ENCODE measurements around the gene RIT1.

RIT1 gene

DNA sequence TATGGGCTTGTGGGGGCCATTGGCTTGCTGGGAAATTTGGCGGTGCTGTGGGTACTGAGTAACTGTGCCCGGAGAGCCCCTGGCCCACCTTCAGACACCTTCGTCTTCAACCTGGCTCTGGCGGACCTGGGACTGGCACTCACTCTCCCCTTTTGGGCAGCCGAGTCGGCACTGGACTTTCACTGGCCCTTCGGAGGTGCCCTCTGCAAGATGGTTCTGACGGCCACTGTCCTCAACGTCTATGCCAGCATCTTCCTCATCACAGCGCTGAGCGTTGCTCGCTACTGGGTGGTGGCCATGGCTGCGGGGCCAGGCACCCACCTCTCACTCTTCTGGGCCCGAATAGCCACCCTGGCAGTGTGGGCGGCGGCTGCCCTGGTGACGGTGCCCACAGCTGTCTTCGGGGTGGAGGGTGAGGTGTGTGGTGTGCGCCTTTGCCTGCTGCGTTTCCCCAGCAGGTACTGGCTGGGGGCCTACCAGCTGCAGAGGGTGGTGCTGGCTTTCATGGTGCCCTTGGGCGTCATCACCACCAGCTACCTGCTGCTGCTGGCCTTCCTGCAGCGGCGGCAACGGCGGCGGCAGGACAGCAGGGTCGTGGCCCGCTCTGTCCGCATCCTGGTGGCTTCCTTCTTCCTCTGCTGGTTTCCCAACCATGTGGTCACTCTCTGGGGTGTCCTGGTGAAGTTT lies 30.8 kb upstream of the RIT1 start:
- H3K36me3 ChIP-seq (ENCODE audit: control insufficient read depth in 4 of 4, insufficient read depth in 4 of 4, low read length in 3 of 4): peaks cover 2 to 15% (median 12%) of the 10 kb centered on the region in 4 experiments
- H3K4me3 ChIP-seq (ENCODE audit: control insufficient read depth in 1 of 7, extremely low read depth in 1 of 7, insufficient read depth in 4 of 7, low read depth in 2 of 7, low read length in 6 of 7): no peak overlapping the region
- no peaks in the 10 kb centered on the region for H3K27me3 ChIP-seq (replicated peaks in 2 of 5; ENCODE audit: control insufficient read depth in 4 of 5, insufficient read depth in 5 of 5, low read length in 4 of 5)
- peaks cover 7 to 54% (median 45%) of the 10 kb centered on the region in 4 experiments for H3K4me1 ChIP-seq (ENCODE audit: control extremely low read depth in 1 of 4, control insufficient read depth in 4 of 4, insufficient read depth in 4 of 4, low read length in 3 of 4)
- ChIA-PET CTCF (interaction anchor here (1.0 to 2.9 kb wide), 7 partner anchors 10 to 124 kb away, joined by 3 to 19 read pairs (median 4); partner anchors contain the start of gene ARHGEF2), POLR2A (no interaction called here)
- H3K9me3 ChIP-seq (ENCODE audit: control extremely low read depth in 1 of 5, control insufficient read depth in 4 of 5, insufficient read depth in 2 of 5, low read depth in 1 of 5, low read length in 4 of 5): no peaks in the 10 kb centered on the region
- no peak for DNase-seq
- no peak overlapping the region for H3K27ac ChIP-seq (ENCODE audit: insufficient read depth in 1 of 2, low read depth in 1 of 2, low read length in 2 of 2, poor library complexity in 1 of 2, severe bottlenecking in 2 of 2)
- 90% methylated on average over 25 of the region's 29 CpGs for WGBS (ENCODE audit: insufficient coverage)

DNA sequence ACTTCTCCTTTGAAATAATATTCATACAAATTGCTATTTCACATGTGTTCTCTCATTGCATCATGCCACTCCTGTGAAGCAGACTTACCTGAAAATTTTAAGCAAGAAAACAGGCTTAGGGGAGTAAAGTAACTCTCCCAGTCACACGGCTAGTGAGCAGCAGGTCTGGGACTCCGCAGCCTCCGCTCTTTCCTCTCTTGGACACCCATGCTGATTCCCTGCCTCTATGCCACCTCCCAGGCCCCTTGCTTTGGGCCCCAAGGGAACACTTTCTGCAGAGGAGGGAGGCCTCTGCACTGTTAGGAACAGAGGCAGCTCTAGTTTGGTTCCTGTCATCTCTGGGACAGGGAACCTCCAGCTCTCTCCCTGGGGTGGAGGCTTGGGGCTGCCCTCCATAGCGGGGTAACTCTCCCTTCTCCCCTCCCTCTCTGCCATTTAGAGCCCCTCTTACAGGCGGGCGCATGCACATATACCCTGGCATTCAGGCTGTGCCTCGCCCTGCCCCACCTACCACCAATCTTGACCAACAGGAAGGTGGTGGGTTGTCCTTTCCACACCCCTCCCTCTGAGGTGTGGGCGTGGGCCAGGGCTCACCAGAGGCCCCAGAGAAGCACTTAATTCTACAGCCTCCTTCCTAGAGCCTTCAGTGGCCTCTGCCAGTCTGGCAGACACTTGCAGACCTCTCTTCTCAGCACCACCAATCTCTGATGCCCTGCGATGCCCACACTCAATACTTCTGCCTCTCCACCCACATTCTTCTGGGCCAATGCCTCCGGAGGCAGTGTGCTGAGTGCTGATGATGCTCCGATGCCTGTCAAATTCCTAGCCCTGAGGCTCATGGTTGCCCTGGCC lies 30.1 kb upstream of the RIT1 start, which contains the start of gene RXFP4:
Gene RXFP4, plus strand, starts transcription at position 646 of the 852 bp plus-strand sequence. Its CDS starts 72 bp downstream, at position 718.
- Histone ChIP-seq H3K27ac (ENCODE audit: insufficient read depth in 1 of 2, low read depth in 1 of 2, low read length in 2 of 2, poor library complexity in 1 of 2, severe bottlenecking in 2 of 2) (peak within 1 kb of the TSS in 1 of 2 experiments; percentile 0), H3K4me1 (ENCODE audit: control extremely low read depth in 1 of 4, control insufficient read depth in 4 of 4, insufficient read depth in 4 of 4, low read length in 3 of 4) (peaks cover 5 to 46% (median 37%) of the 10 kb centered on the region in 4 experiments)

DNA sequence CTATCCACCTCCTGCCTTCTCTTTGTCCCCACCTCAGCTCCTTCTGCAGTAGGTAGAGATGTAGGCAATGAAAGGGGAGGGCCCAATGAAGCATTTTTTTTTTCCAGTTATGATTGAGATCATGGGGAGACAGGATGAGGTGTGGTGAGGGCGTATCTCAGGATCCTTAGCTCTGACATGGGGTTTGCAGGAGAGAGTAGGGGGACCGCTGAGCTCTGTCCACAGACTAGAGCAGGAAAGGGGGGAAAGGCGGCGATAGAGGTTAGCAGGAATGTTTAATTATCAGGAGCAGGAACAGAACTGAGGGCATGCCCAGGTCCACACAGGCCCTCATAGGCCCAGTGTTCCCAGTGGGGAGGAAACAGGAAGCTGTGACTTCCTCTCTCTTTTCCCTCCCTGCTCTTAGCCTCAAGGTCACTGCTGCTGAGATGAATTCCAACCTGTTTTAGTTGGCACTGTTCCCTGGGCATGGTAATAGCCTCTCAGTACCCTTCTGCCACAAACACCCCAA lies 29.4 kb upstream of the RIT1 start:
- Histone ChIP-seq H3K4me1 (ENCODE audit: control extremely low read depth in 1 of 4, control insufficient read depth in 4 of 4, insufficient read depth in 4 of 4, low read length in 3 of 4) (peaks cover 5 to 39% (median 32%) of the 10 kb centered on the region in 4 experiments), H3K9me3 (ENCODE audit: control extremely low read depth in 1 of 5, control insufficient read depth in 4 of 5, insufficient read depth in 2 of 5, low read depth in 1 of 5, low read length in 4 of 5) (no peaks in the 10 kb centered on the region), H3K27me3 (replicated peaks in 2 of 5; ENCODE audit: control insufficient read depth in 4 of 5, insufficient read depth in 5 of 5, low read length in 4 of 5) (no peaks in the 10 kb centered on the region), H3K27ac (ENCODE audit: insufficient read depth in 1 of 2, low read depth in 1 of 2, low read length in 2 of 2, poor library complexity in 1 of 2, severe bottlenecking in 2 of 2) (no peak overlapping the region), H3K4me3 (ENCODE audit: control insufficient read depth in 1 of 7, extremely low read depth in 1 of 7, insufficient read depth in 4 of 7, low read depth in 2 of 7, low read length in 6 of 7) (peak overlapping the region in 2 of 7 experiments; percentile 19 to 30), H3K36me3 (ENCODE audit: control insufficient read depth in 4 of 4, insufficient read depth in 4 of 4, low read length in 3 of 4) (peaks cover 0 to 3% (median 3%) of the 10 kb centered on the region in 4 experiments)
- DNase-seq: peak in 2 of 3 donors; percentile 32 to 33
- CTCF ChIA-PET: interaction anchor here (0.7 to 3.8 kb wide), 9 partner anchors 14 to 157 kb away, joined by 3 to 36 read pairs (median 6); no protein-coding TSS in a partner anchor
- WGBS (ENCODE audit: insufficient coverage): 26% methylated on average over 4 of the region's 4 CpGs
- POLR2A ChIA-PET: interaction anchor here (0.6 to 1.2 kb wide), 2 partner anchors 49 to 303 kb away, joined by 3 to 6 read pairs; no protein-coding TSS in a partner anchor

More for the DNA sequence above, 30.1 kb upstream of the RIT1 start, which contains the start of gene RXFP4:
- Histone ChIP-seq H3K4me3 (ENCODE audit: control insufficient read depth in 1 of 7, extremely low read depth in 1 of 7, insufficient read depth in 4 of 7, low read depth in 2 of 7, low read length in 6 of 7) (peak within 1 kb of the TSS in 2 of 7 experiments; percentile 19 to 30), H3K27me3 (replicated peaks in 2 of 5; ENCODE audit: control insufficient read depth in 4 of 5, insufficient read depth in 5 of 5, low read length in 4 of 5) (no peaks in the 10 kb centered on the region), H3K36me3 (ENCODE audit: control insufficient read depth in 4 of 4, insufficient read depth in 4 of 4, low read length in 3 of 4) (peaks cover 2 to 8% (median 6%) of the 10 kb centered on the region in 4 experiments), H3K9me3 (ENCODE audit: control extremely low read depth in 1 of 5, control insufficient read depth in 4 of 5, insufficient read depth in 2 of 5, low read depth in 1 of 5, low read length in 4 of 5) (no peaks in the 10 kb centered on the region)
- ChIA-PET POLR2A (interaction anchor here (1.2 kb wide), 1 partner anchor 49 kb away, joined by 6 read pairs; no protein-coding TSS in a partner anchor), CTCF (interaction anchor here (0.7 to 3.6 kb wide), 6 partner anchors 14 to 156 kb away, joined by 3 to 36 read pairs (median 6); no protein-coding TSS in a partner anchor)
- 65% methylated on average over 8 of the region's 11 CpGs for WGBS (ENCODE audit: insufficient coverage)
- DNase-seq: no peak

DNA sequence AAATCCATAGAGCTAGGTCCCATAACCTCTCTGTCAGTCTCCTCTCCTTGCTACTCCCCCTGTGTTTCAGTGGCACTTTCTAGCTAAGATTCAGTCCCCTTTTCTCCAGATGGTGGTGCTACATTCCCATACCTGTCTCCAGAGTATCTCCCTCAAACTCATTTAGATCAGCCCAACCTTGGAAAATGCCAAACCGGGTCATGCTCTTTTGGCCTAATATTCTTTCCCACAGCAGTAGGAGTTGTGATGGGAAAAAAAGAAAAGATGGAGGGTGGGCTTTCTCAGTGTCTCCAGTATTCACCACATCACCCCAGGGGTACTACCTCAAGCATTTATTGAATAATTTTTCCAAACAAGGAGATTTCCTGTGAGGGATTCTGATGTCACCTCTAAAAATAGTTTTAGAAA lies 27.1 kb upstream of the RIT1 start:
- WGBS (ENCODE audit: insufficient coverage): no CpG with 5 or more reads among the region's 1 CpG
- DNase-seq: peak; percentile 72 to 81 (median 76)

DNA sequence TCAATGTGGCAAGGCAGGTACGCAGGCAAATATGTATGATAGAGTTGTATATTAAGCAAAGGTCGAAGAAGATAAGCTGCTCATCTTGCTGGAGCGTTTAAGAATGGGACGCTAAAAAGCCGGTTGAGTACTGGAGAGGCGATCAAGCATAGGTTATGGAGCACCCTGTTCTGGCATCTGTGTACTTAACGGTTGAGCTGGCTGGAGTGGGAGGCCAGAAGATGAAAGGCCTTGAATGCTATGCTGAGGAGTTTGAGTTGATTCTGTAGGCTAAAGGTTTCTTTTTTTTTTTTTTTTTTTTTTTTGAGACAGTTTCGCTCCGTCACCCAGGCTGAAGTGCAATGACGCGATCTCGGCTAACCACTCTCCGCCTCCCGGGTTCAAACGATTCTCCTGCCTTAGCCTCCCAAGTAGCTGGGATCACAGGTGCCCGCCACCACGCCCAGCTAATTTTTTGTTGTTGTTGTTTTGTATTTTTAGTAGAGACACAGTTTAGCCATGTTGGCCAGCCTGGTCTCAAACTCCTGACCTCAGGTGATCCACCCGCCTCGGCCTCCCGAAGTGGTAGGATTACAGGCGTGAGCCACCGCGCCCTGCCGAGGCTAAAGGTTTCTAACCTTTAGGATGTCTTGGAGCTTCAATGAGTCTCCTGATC lies 23.9 kb upstream of the RIT1 start:
- CTCF ChIA-PET: interaction anchor here (0.9 to 4.2 kb wide), 7 partner anchors 11 to 132 kb away, joined by 3 to 25 read pairs (median 3); no protein-coding TSS in a partner anchor
- WGBS (ENCODE audit: insufficient coverage): 96% methylated on average over 19 of the region's 24 CpGs

More for the DNA sequence above, 27.1 kb upstream of the RIT1 start:
- ChIA-PET CTCF (interaction anchor here (0.6 to 3.8 kb wide), 24 partner anchors 10 to 288 kb away, joined by 3 to 36 read pairs (median 6); partner anchors contain the start of gene ARHGEF2), POLR2A (interaction anchor here (0.6 to 1.3 kb wide), 4 partner anchors 19 to 115 kb away, joined by 3 to 5 read pairs (median 4); no protein-coding TSS in a partner anchor)
- H3K36me3 ChIP-seq (ENCODE audit: control insufficient read depth in 4 of 4, insufficient read depth in 4 of 4, low read length in 3 of 4): no peaks in the 10 kb centered on the region
- no peaks in the 10 kb centered on the region for H3K9me3 ChIP-seq (ENCODE audit: control extremely low read depth in 1 of 5, control insufficient read depth in 4 of 5, insufficient read depth in 2 of 5, low read depth in 1 of 5, low read length in 4 of 5)
- H3K27ac ChIP-seq (ENCODE audit: insufficient read depth in 1 of 2, low read depth in 1 of 2, low read length in 2 of 2, poor library complexity in 1 of 2, severe bottlenecking in 2 of 2): no peak overlapping the region
- peaks cover 7 to 38% (median 33%) of the 10 kb centered on the region in 4 experiments for H3K4me1 ChIP-seq (ENCODE audit: control extremely low read depth in 1 of 4, control insufficient read depth in 4 of 4, insufficient read depth in 4 of 4, low read length in 3 of 4)
- H3K4me3 ChIP-seq (ENCODE audit: control insufficient read depth in 1 of 7, extremely low read depth in 1 of 7, insufficient read depth in 4 of 7, low read depth in 2 of 7, low read length in 6 of 7): no peak overlapping the region
- no peaks in the 10 kb centered on the region for H3K27me3 ChIP-seq (replicated peaks in 2 of 5; ENCODE audit: control insufficient read depth in 4 of 5, insufficient read depth in 5 of 5, low read length in 4 of 5)

More for the DNA sequence above, 23.9 kb upstream of the RIT1 start:
- no peaks in the 10 kb centered on the region for H3K9me3 ChIP-seq (ENCODE audit: control extremely low read depth in 1 of 5, control insufficient read depth in 4 of 5, insufficient read depth in 2 of 5, low read depth in 1 of 5, low read length in 4 of 5)
- peaks cover 4 to 38% (median 31%) of the 10 kb centered on the region in 4 experiments for H3K4me1 ChIP-seq (ENCODE audit: control extremely low read depth in 1 of 4, control insufficient read depth in 4 of 4, insufficient read depth in 4 of 4, low read length in 3 of 4)
- POLR2A ChIA-PET: interaction anchor here (0.5 to 1.8 kb wide), 2 partner anchors 19 to 42 kb away, joined by 4 to 8 read pairs; no protein-coding TSS in a partner anchor
- no peak for DNase-seq
- peak overlapping the region; percentile 99 for H3K27ac ChIP-seq (ENCODE audit: insufficient read depth in 1 of 2, low read depth in 1 of 2, low read length in 2 of 2, poor library complexity in 1 of 2, severe bottlenecking in 2 of 2)
- H3K4me3 ChIP-seq (ENCODE audit: control insufficient read depth in 1 of 7, extremely low read depth in 1 of 7, insufficient read depth in 4 of 7, low read depth in 2 of 7, low read length in 6 of 7): peak overlapping the region in 6 of 7 experiments; percentile 88 to 100 (median 95)
- H3K27me3 ChIP-seq (replicated peaks in 2 of 5; ENCODE audit: control insufficient read depth in 4 of 5, insufficient read depth in 5 of 5, low read length in 4 of 5): no peaks in the 10 kb centered on the region
- peaks cover 6 to 26% (median 18%) of the 10 kb centered on the region in 4 experiments for H3K36me3 ChIP-seq (ENCODE audit: control insufficient read depth in 4 of 4, insufficient read depth in 4 of 4, low read length in 3 of 4)
